Lower leg skin (tissue), 3 donors: ENCODE results near the gene RBM44.

Experiments used
- CTCF ChIP-seq, 3 donors: fragments of 450-650 bp; IDR thresholded peaks; one replicate each; pipeline ENCODE4 v1.5.1; 2016; ENCODE audit warnings: antibody characterized with exemption in 3 of 3, mild to moderate bottlenecking in 3 of 3, moderate library complexity in 2 of 3
- POLR2A ChIP-seq, 2 donors: fragments of 450-650 bp; IDR thresholded peaks; one replicate each; pipeline ENCODE4 v1.6.1; 2016 to 2017; ENCODE audit warnings: antibody characterized with exemption in 2 of 2, mild to moderate bottlenecking in 1 of 2, moderate library complexity in 1 of 2

DNA sequence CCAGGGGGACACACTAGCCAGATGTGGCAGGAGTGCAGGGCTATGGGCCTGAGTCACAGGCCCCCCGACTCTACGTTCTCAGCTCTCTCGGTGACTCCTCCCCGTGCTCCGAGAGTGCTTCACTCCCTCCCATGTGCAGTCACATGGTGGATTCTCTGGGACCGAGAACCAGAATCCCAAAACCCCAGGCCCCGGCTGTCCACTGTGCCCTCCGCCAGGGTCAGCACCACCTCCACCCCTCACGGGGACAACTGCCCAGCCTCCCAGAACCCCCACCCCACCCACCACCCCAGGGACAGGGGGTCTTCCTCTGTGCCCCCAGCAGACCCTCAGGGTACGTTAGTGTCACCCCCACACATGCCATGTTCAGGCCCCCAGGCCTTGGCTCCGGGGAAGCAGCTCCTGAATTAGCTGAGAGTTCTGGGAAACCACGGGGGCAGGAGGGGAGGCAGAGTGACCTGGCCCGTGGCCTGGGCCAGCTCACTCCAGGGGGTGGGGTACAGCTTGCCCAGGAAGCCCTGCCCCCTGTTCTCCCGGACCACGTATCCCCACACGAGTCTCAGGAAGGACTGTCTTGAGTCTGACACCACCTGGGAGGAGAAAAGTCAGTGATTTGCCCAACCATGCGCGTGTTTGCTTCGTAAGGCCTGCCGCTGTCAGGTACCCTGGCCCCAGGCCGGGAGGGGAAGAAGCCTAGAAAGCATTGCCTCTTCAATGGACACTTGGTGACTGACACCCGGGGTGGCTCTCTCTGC, 65.3 kb downstream of the RBM44 start:
- no peak for TF ChIP-seq CTCF (IDR thresholded peaks at IDR 0.05)
- no peak for TF ChIP-seq POLR2A (IDR thresholded peaks at IDR 0.05)
